HepG2 (cell line): ENCODE measurements around the gene GYG1. TPM values are rescaled to one million over a fixed set of nuclear protein-coding genes. Genes with fewer than 3 reads are reported as not detected.

ENCODE experiments used
- ATF7-NPFF ChIP-seq: sonication (generic); formaldehyde crosslinking; IDR thresholded peaks from 2 replicates; pipeline ENCODE4 v1.8.1; 2023; ENCODE audit warnings: mild to moderate bottlenecking, low read depth, missing genetic modification reagents, moderate library complexity
- CCDC6 ChIP-seq: sonication (generic); formaldehyde crosslinking; IDR thresholded peaks from 2 replicates; pipeline ENCODE4 v1.8.1; 2022; ENCODE audit warnings: mild to moderate bottlenecking, missing genetic modification reagents, moderate library complexity
- ELF4 ChIP-seq: sonication (generic); formaldehyde crosslinking; IDR thresholded peaks from 2 replicates; pipeline ENCODE4 v1.5.0; 2020; ENCODE audit warnings: missing genetic modification reagents, mild to moderate bottlenecking, moderate library complexity, borderline replicate concordance
- KLF9 ChIP-seq: IDR thresholded peaks from 2 replicates; pipeline ENCODE4 v1.6.1; 2016; ENCODE audit warnings: low read depth
- MEIS2 ChIP-seq: sonication (generic); formaldehyde crosslinking; IDR thresholded peaks from 2 replicates; pipeline ENCODE4 v1.9.0; 2021; ENCODE audit warnings: mild to moderate bottlenecking, missing genetic modification reagents
- MTF2 ChIP-seq: sonication (generic); formaldehyde crosslinking; IDR thresholded peaks from 2 replicates; pipeline ENCODE4 v1.5.0; 2020; ENCODE audit warnings: missing genetic modification reagents, borderline replicate concordance
- NR2F1 ChIP-seq, 2 experiments: fragments of 450-650 bp in 1 of 2; formaldehyde crosslinking in 1 of 2; IDR thresholded peaks; 2 replicates each; pipeline versions ENCODE4 v1.5.0 to v1.6.1; 2016 to 2020; ENCODE audit warnings: mild to moderate bottlenecking in 1 of 2, missing compliant biosample characterization in 1 of 2, missing genetic modification reagents in 1 of 2, moderate library complexity in 1 of 2
- TAF1 ChIP-seq: sonication (generic); formaldehyde crosslinking; IDR thresholded peaks from 2 replicates; pipeline ENCODE4 v1.4.0; 2020; ENCODE audit warnings: missing genetic modification reagents
- ZIK1 ChIP-seq: sonication (generic); formaldehyde crosslinking; IDR thresholded peaks from 2 replicates; pipeline ENCODE4 v1.5.0; 2020; ENCODE audit warnings: mild to moderate bottlenecking, low read depth, missing genetic modification reagents, borderline replicate concordance
- ZNF224 ChIP-seq: sonication (generic); formaldehyde crosslinking; IDR thresholded peaks from 2 replicates; pipeline ENCODE4 v1.5.0; 2020; ENCODE audit warnings: mild to moderate bottlenecking, missing genetic modification reagents
- ZNF235 ChIP-seq: sonication (generic); formaldehyde crosslinking; IDR thresholded peaks from 2 replicates; pipeline ENCODE4 v1.8.1; 2023; ENCODE audit warnings: mild to moderate bottlenecking, missing genetic modification reagents, borderline replicate concordance
- polyA plus RNA-seq, 8 experiments: library from polyadenylated mRNA; depleted of rRNA in 3 of 8; stranded (reverse) in 7 of 8; unstranded in 1 of 8; fragments of >200 nt; fragmentation: Illumina TruSeq in 4 of 8; extraction: Trizol in 4 of 8; gene quantifications; 2 replicates each; pipeline versions ENCODE4 v1.2.1 to v1.2.3, GENCODE V29; 2011 to 2016; ENCODE audit warnings: low read depth in 4 of 8, missing spikeins in 1 of 8, mixed read lengths in 1 of 8; ENCODE audit not compliant: insufficient read depth in 1 of 8
- total RNA-seq, 5 experiments: library from RNA; depleted of rRNA; stranded (reverse); fragments of >200 nt; fragmentation: Illumina TruSeq; extraction: Trizol; gene quantifications; 2 replicates each; pipeline ENCODE4 v1.2.3, GENCODE V29; 2016; ENCODE audit warnings: low read depth in 1 of 5
- TF ChIP-seq, protein P1 (sequence below): sonication (generic); formaldehyde crosslinking; conservative IDR thresholded peaks from 2 replicates; pipeline ENCODE4 v1.4.0; 2020; ENCODE audit warnings: mild to moderate bottlenecking, missing genetic modification reagents, moderate library complexity
- TF ChIP-seq, protein P2 (sequence below): IDR thresholded peaks from 2 replicates; pipeline ENCODE4 v1.6.1; 2016; ENCODE audit warnings: missing genetic modification reagents, missing compliant biosample characterization
- TF ChIP-seq, protein P3 (sequence below): sonication (generic); formaldehyde crosslinking; IDR thresholded peaks from 2 replicates; pipeline ENCODE4 v1.5.0; 2020; ENCODE audit warnings: mild to moderate bottlenecking, missing genetic modification reagents
- TF ChIP-seq, protein P4 (sequence below): sonication (generic); formaldehyde crosslinking; IDR thresholded peaks from 2 replicates; pipeline ENCODE4 v1.4.0; 2020; ENCODE audit warnings: missing genetic modification reagents
- TF ChIP-seq, protein P5 (sequence below): IDR thresholded peaks from 2 replicates; pipeline ENCODE4 v1.6.1; 2018; ENCODE audit warnings: missing genetic modification reagents

The GYG1 gene
- total and polyA plus RNA-seq, 2 of the 13 experiments (the other 11 are each of a cell fraction or from before 2014, with no cell fraction given), result 15.7 to 28.1 TPM

DNA sequence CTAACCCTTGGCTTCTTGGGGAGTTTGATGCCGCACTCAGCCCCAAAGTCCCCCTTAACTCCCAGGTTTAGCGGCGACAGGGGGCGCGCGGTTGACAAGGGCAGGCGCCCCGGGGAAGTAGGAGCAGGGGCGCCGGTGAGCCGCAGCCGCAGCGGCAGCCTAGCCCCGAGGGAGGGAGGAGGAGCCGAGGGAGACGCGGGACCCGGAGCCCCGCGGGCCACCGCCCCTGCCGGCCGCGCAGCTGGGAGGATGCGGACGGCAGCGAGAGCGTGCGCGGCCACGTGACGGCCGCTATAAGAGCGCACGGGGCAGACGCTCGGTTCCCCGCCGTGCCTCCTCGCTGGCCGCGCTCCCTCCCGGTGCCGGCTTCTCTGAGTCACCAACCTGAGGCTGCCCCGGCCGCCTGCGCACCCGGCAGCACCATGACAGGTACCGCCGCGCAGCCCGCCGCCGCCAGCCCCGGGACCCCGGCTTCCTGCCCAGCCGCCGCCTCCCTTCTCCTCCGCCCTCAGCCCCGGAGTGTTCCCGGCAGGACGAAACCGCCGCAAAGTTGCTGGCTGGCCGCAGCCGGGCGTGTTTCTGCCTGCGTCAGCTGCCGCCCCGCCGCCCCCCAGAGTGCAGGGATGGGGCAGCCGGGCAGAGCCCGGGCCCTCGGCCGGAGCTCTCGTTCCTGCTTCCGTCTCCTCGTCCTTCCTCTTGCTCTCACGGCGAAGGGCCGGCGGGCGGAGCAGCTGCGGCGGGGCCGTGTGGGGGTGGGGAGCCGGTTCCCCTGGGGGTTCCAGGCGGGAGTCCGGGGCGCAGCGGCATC is at the start of gene GYG1 (continued):
- TF ChIP-seq, protein P1, sequence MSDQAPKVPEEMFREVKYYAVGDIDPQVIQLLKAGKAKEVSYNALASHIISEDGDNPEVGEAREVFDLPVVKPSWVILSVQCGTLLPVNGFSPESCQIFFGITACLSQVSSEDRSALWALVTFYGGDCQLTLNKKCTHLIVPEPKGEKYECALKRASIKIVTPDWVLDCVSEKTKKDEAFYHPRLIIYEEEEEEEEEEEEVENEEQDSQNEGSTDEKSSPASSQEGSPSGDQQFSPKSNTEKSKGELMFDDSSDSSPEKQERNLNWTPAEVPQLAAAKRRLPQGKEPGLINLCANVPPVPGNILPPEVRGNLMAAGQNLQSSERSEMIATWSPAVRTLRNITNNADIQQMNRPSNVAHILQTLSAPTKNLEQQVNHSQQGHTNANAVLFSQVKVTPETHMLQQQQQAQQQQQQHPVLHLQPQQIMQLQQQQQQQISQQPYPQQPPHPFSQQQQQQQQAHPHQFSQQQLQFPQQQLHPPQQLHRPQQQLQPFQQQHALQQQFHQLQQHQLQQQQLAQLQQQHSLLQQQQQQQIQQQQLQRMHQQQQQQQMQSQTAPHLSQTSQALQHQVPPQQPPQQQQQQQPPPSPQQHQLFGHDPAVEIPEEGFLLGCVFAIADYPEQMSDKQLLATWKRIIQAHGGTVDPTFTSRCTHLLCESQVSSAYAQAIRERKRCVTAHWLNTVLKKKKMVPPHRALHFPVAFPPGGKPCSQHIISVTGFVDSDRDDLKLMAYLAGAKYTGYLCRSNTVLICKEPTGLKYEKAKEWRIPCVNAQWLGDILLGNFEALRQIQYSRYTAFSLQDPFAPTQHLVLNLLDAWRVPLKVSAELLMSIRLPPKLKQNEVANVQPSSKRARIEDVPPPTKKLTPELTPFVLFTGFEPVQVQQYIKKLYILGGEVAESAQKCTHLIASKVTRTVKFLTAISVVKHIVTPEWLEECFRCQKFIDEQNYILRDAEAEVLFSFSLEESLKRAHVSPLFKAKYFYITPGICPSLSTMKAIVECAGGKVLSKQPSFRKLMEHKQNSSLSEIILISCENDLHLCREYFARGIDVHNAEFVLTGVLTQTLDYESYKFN (CRISPR knock-in tag), result 0 out of 2 replicates have a peak, but pooled peaks have one; percentile 8
- TF ChIP-seq, protein P2, sequence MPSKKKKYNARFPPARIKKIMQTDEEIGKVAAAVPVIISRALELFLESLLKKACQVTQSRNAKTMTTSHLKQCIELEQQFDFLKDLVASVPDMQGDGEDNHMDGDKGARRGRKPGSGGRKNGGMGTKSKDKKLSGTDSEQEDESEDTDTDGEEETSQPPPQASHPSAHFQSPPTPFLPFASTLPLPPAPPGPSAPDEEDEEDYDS (CRISPR knock-in tag), result peak; percentile 74
- TF ChIP-seq MTF2 (peak; percentile 29; the same call in 1 of the 2 replicates), NR2F1 (CRISPR knock-in tag; IDR thresholded peaks at IDR 0.05) (no peak), ZNF235 (CRISPR knock-in tag) (0 out of 2 replicates have a peak, but pooled peaks have one; percentile 28), MEIS2 (peak; percentile 66; the same call in 1 of the 2 replicates), KLF9 (0 out of 2 replicates have a peak, but pooled peaks have one; percentile 24), CCDC6 (CRISPR knock-in tag) (peak; percentile 96), ZNF224 (CRISPR knock-in tag) (no peak), ZIK1 (CRISPR knock-in tag) (peak; percentile 71; the same call in 1 of the 2 replicates), TAF1 (CRISPR knock-in tag) (peak; percentile 61), ATF7-NPFF (0 out of 2 replicates have a peak, but pooled peaks have one; percentile 46), ELF4 (CRISPR knock-in tag) (no peak)
- TF ChIP-seq, protein P3, sequence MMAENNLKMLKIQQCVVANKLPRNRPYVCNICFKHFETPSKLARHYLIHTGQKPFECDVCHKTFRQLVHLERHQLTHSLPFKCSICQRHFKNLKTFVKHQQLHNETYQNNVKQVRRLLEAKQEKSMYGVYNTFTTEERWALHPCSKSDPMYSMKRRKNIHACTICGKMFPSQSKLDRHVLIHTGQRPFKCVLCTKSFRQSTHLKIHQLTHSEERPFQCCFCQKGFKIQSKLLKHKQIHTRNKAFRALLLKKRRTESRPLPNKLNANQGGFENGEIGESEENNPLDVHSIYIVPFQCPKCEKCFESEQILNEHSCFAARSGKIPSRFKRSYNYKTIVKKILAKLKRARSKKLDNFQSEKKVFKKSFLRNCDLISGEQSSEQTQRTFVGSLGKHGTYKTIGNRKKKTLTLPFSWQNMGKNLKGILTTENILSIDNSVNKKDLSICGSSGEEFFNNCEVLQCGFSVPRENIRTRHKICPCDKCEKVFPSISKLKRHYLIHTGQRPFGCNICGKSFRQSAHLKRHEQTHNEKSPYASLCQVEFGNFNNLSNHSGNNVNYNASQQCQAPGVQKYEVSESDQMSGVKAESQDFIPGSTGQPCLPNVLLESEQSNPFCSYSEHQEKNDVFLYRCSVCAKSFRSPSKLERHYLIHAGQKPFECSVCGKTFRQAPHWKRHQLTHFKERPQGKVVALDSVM (CRISPR knock-in tag), result no peak
- TF ChIP-seq, protein P4, sequence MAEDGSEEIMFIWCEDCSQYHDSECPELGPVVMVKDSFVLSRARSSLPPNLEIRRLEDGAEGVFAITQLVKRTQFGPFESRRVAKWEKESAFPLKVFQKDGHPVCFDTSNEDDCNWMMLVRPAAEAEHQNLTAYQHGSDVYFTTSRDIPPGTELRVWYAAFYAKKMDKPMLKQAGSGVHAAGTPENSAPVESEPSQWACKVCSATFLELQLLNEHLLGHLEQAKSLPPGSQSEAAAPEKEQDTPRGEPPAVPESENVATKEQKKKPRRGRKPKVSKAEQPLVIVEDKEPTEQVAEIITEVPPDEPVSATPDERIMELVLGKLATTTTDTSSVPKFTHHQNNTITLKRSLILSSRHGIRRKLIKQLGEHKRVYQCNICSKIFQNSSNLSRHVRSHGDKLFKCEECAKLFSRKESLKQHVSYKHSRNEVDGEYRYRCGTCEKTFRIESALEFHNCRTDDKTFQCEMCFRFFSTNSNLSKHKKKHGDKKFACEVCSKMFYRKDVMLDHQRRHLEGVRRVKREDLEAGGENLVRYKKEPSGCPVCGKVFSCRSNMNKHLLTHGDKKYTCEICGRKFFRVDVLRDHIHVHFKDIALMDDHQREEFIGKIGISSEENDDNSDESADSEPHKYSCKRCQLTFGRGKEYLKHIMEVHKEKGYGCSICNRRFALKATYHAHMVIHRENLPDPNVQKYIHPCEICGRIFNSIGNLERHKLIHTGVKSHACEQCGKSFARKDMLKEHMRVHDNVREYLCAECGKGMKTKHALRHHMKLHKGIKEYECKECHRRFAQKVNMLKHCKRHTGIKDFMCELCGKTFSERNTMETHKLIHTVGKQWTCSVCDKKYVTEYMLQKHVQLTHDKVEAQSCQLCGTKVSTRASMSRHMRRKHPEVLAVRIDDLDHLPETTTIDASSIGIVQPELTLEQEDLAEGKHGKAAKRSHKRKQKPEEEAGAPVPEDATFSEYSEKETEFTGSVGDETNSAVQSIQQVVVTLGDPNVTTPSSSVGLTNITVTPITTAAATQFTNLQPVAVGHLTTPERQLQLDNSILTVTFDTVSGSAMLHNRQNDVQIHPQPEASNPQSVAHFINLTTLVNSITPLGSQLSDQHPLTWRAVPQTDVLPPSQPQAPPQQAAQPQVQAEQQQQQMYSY (CRISPR knock-in tag), result peak; percentile 24; the same call in 1 of the 2 replicates
- TF ChIP-seq, protein P5, sequence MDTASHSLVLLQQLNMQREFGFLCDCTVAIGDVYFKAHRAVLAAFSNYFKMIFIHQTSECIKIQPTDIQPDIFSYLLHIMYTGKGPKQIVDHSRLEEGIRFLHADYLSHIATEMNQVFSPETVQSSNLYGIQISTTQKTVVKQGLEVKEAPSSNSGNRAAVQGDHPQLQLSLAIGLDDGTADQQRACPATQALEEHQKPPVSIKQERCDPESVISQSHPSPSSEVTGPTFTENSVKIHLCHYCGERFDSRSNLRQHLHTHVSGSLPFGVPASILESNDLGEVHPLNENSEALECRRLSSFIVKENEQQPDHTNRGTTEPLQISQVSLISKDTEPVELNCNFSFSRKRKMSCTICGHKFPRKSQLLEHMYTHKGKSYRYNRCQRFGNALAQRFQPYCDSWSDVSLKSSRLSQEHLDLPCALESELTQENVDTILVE, result peak; percentile 63; the same call in 1 of the 2 replicates
